GM19351 (cell line): Measurements from ENCODE around the gene ZBTB7C.

Source experiments
- ATAC-seq: cut with Tn5 transposase; IDR thresholded peaks from one replicate; pipeline ENCODE4 v1.9.1; 2021; ENCODE audit warnings: mild to moderate bottlenecking, moderate library complexity; ENCODE audit not compliant: unreplicated experiment

ZBTB7C gene

GRCh38 chr18:48074929-48075706 lies 334.1 kb downstream of the ZBTB7C start:
- ATAC-seq, result no peak

GRCh38 chr18:48073211-48073930 lies 335.8 kb downstream of the ZBTB7C start:
- ATAC-seq, result no peak

GRCh38 chr18:48072428-48073204 lies 336.6 kb downstream of the ZBTB7C start:
- no peak for ATAC-seq

- ATAC-seq, result no peak
These were observed 340.2 kb downstream of the ZBTB7C start for GRCh38 chr18:48068916-48069445.

- no peak for ATAC-seq
These were observed 342.9 kb downstream of the ZBTB7C start for GRCh38 chr18:48066225-48066652.

- ATAC-seq, result no peak
These were observed 343.6 kb downstream of the ZBTB7C start for GRCh38 chr18:48065601-48065995.

GRCh38 chr18:48064978-48065600 lies 344.1 kb downstream of the ZBTB7C start:
- no peak for ATAC-seq

- no peak for ATAC-seq
These were observed 347.2 kb downstream of the ZBTB7C start for GRCh38 chr18:48061781-48062570.

GRCh38 chr18:48060970-48061369 lies 348.2 kb downstream of the ZBTB7C start:
- no peak for ATAC-seq

GRCh38 chr18:48060346-48060745 lies 348.8 kb downstream of the ZBTB7C start:
- no peak for ATAC-seq

GRCh38 chr18:48059455-48060010 lies 349.6 kb downstream of the ZBTB7C start:
- ATAC-seq, result no peak

- ATAC-seq, result no peak
These were observed 350.7 kb downstream of the ZBTB7C start for GRCh38 chr18:48058486-48058885.

- no peak for ATAC-seq
These were observed 352.2 kb downstream of the ZBTB7C start for GRCh38 chr18:48057018-48057417.

- ATAC-seq, result no peak
These were observed 353.8 kb downstream of the ZBTB7C start for GRCh38 chr18:48055351-48055750.

GRCh38 chr18:48053881-48054816 lies 355.0 kb downstream of the ZBTB7C start:
- no peak for ATAC-seq

- ATAC-seq, result no peak
These were observed 356.3 kb downstream of the ZBTB7C start for GRCh38 chr18:48052842-48053241.

GRCh38 chr18:48051945-48052840 lies 357.0 kb downstream of the ZBTB7C start:
- ATAC-seq, result no peak

GRCh38 chr18:48050176-48050575 lies 359.0 kb downstream of the ZBTB7C start:
- no peak for ATAC-seq
